ENCODE results near the gene RPL10L.

DNA sequence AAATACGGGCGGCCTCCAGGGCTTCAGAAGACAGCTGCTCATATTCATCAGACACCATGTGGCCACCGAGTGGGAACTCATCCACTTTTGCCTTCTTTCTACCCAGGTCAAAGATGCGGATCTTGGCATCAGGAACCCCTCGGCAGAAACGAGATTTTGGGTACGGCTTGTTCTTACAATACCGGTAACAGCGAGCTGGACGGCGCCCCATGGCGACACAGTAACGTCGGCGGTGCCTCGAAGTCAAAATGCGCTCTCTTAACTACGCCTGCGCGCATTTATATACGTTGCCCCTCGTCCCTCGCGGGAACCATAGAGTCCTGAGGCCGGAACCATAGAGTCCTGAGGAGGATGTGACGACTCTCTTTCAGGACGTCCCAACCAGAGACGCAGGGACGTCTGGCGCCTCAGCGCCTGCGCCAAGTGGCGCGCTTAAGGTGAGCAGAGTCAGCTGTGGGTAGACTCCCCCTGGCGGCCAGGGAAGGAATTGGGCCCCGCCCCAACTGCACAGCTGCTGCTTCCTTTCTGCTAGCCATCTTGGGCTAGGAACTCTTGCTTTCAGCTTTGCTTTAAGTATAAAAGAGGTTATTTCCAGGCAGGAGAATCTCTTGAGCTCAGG is at the start of gene RPL10L:
- TF ChIP-seq, protein P1, sequence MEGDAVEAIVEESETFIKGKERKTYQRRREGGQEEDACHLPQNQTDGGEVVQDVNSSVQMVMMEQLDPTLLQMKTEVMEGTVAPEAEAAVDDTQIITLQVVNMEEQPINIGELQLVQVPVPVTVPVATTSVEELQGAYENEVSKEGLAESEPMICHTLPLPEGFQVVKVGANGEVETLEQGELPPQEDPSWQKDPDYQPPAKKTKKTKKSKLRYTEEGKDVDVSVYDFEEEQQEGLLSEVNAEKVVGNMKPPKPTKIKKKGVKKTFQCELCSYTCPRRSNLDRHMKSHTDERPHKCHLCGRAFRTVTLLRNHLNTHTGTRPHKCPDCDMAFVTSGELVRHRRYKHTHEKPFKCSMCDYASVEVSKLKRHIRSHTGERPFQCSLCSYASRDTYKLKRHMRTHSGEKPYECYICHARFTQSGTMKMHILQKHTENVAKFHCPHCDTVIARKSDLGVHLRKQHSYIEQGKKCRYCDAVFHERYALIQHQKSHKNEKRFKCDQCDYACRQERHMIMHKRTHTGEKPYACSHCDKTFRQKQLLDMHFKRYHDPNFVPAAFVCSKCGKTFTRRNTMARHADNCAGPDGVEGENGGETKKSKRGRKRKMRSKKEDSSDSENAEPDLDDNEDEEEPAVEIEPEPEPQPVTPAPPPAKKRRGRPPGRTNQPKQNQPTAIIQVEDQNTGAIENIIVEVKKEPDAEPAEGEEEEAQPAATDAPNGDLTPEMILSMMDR (conservative IDR thresholded peaks at IDR 0.05; ENCODE audit: low read depth, low read length): peak; percentile 54; the same call in 1 of the 2 replicates
- no peak for TF ChIP-seq EZH2 (IDR thresholded peaks at IDR 0.05; ENCODE audit: low read length, unreplicated experiment)
- no peak for TF ChIP-seq EZH2phosphoT487 (IDR thresholded peaks at IDR 0.05; ENCODE audit: borderline replicate concordance, low read length)
